HepG2 (cell line): ENCODE measurements around the gene MEIS3. TPM values are rescaled to one million over a fixed set of nuclear protein-coding genes. Genes with fewer than 3 reads are reported as not detected.

Experiments used
- ATAC-seq: fragments of 200-7000 bp; cut with Tn5 transposase; 3 replicates; pipeline ENCODE4 v1.9.1; 2020; ENCODE audit warnings: mild to moderate bottlenecking, moderate library complexity
- BruUV-seq: library from RNA; stranded (reverse); fragments of 400-500 nt; replicated peaks from 2 replicates; lab custom pipeline; 2021; lab: Mats Ljungman, UMichigan
- CTCF ChIA-PET: fragments of 300-600 bp; formaldehyde crosslinking; extraction: SDS; loops from one replicate; lab custom pipeline; 2021; ENCODE audit warnings: low total read pairs, inconsistent platforms, low intra/inter-chr PET ratio; lab: Yijun Ruan, JAX
- POLR2A ChIA-PET: fragments of 350-600 bp; sonication (Branson Sonifier 250); formaldehyde crosslinking; loops from one replicate; lab custom pipeline; 2020; ENCODE audit warnings: antibody characterized with exemption, inconsistent platforms; lab: Yijun Ruan, JAX
- DNase-seq: peaks from one replicate; pipeline ENCODE4 v3.0.0-alpha.2; 2015; ENCODE audit warnings: low spot score
- FAIRE-seq: peaks from 3 replicates; lab custom pipeline; 2011; peaks lifted over from hg19 to GRCh38; lab: Jason Lieb, UNC
- H2AFZ ChIP-seq: one replicate; pipeline ENCODE4 v1.6.1; 2011; ENCODE audit warnings: low read length, inconsistent platforms
- H3K27ac ChIP-seq: fragments of 300-600 bp; 3 replicates; pipeline ENCODE4 v1.8.0; 2011; ENCODE audit warnings: mixed run types, mild to moderate bottlenecking, mixed read lengths, low read length, inconsistent platforms; ENCODE audit not compliant: insufficient read depth; ENCODE audit errors: extremely low read length
- H3K27me3 ChIP-seq, 2 experiments: fragments of 200-600 bp in 1 of 2; 2 replicates in 1 of 2; 3 replicates in 1 of 2; pipeline versions ENCODE4 v1.6.0 to v1.8.0; 2011; ENCODE audit warnings: low read length in 2 of 2, mild to moderate bottlenecking in 2 of 2, moderate library complexity in 2 of 2, inconsistent platforms in 1 of 2; ENCODE audit not compliant: insufficient read depth in 2 of 2, control insufficient read depth in 1 of 2
- H3K36me3 ChIP-seq, 2 experiments: fragments of 200-600 bp in 1 of 2; replicated peaks in 1 of 2; 2 replicates in 1 of 2; 3 replicates in 1 of 2; pipeline versions ENCODE4 v1.5.1 to v1.8.0; 2011; ENCODE audit warnings: low read length in 2 of 2, inconsistent platforms in 1 of 2; ENCODE audit not compliant: insufficient read depth in 2 of 2, control insufficient read depth in 1 of 2
- H3K4me1 ChIP-seq: 2 replicates; pipeline ENCODE4 v1.5.1; 2012; ENCODE audit warnings: low read length, inconsistent platforms; ENCODE audit not compliant: insufficient read depth
- H3K4me2 ChIP-seq: 2 replicates; pipeline ENCODE4 v1.6.0; 2011; ENCODE audit warnings: low read depth, low read length, inconsistent platforms
- H3K4me3 ChIP-seq, 3 experiments: fragments of 200-600 bp in 1 of 3; sonication (generic), shearing (Covaris generic) in 1 of 3; replicated peaks in 1 of 3; 2 replicates each; pipeline ENCODE4 v1.5.1; 2011 to 2016; ENCODE audit warnings: low read length in 3 of 3, inconsistent platforms in 2 of 3, low read depth in 2 of 3, mild to moderate bottlenecking in 2 of 3, control low read depth in 1 of 3, mixed read lengths in 1 of 3; ENCODE audit not compliant: insufficient read depth in 1 of 3
- H3K79me2 ChIP-seq: one replicate; pipeline ENCODE4 v1.6.1; 2011; ENCODE audit warnings: low read length, inconsistent platforms; ENCODE audit not compliant: insufficient read depth
- H3K9ac ChIP-seq: 2 replicates; pipeline ENCODE4 v1.6.0; 2011; ENCODE audit warnings: mild to moderate bottlenecking, low read depth, low read length, inconsistent platforms; ENCODE audit not compliant: insufficient read depth
- H3K9me3 ChIP-seq: 2 replicates; pipeline ENCODE4 v1.5.1; 2012; ENCODE audit warnings: mild to moderate bottlenecking, low read length
- H4K20me1 ChIP-seq: 2 replicates; pipeline ENCODE4 v1.6.0; 2011; ENCODE audit warnings: inconsistent platforms, mild to moderate bottlenecking, low read length, moderate library complexity; ENCODE audit not compliant: insufficient read depth
- CCDC6 ChIP-seq: sonication (generic); formaldehyde crosslinking; IDR thresholded peaks from 2 replicates; pipeline ENCODE4 v1.8.1; 2022; ENCODE audit warnings: mild to moderate bottlenecking, missing genetic modification reagents, moderate library complexity
- FOXK1 ChIP-seq: sonication (generic); formaldehyde crosslinking; IDR thresholded peaks from 2 replicates; pipeline ENCODE4 v1.4.0; 2020; ENCODE audit warnings: low read depth, missing genetic modification reagents, borderline replicate concordance
- NCOR1 ChIP-seq: fragments of 200-600 bp; sonication (generic); IDR thresholded peaks from 2 replicates; pipeline ENCODE4 v1.7.0; 2017; ENCODE audit warnings: antibody characterized with exemption, low read length, borderline replicate concordance
- SRY ChIP-seq: sonication (generic); formaldehyde crosslinking; IDR thresholded peaks from 2 replicates; pipeline ENCODE4 v1.8.0; 2022; ENCODE audit warnings: mild to moderate bottlenecking, missing genetic modification reagents
- STAG1 ChIP-seq: sonication (generic); formaldehyde crosslinking; IDR thresholded peaks from 2 replicates; pipeline ENCODE4 v1.4.0; 2020; ENCODE audit warnings: missing genetic modification reagents
- ZNF367 ChIP-seq: sonication (generic); formaldehyde crosslinking; IDR thresholded peaks from 2 replicates; pipeline ENCODE4 v1.4.0; 2020; ENCODE audit warnings: missing genetic modification reagents, borderline replicate concordance
- WGBS: methylation state at CpG from one replicate; pipeline ENCODE4 v1.1.6; 2017; ENCODE audit warnings: low lambda C conversion rate; 5-methylcytosine and 5-hydroxymethylcytosine counted together
- in situ Hi-C: cut with HindIII; loops from 2 replicates; pipeline ENCODE4 v1.10.0; 2017; ENCODE audit warnings: low pct_unique_long_range_greater_than_20kb; ENCODE audit not compliant: extremely low pct_ligation_motif_present
- intact Hi-C: fragments of 100-400 bp; cut with micrococcal nuclease; formaldehyde crosslinking; loops from one replicate; pipeline ENCODE4 v1.10.0; 2022; ENCODE audit not compliant: unreplicated experiment
- polyA plus RNA-seq, 8 experiments: library from polyadenylated mRNA; depleted of rRNA in 3 of 8; stranded (reverse) in 7 of 8; unstranded in 1 of 8; fragments of >200 nt; fragmentation: Illumina TruSeq in 4 of 8; extraction: Trizol in 4 of 8; gene quantifications; 2 replicates each; pipeline versions ENCODE4 v1.2.1 to v1.2.3, GENCODE V29; 2011 to 2016; ENCODE audit warnings: low read depth in 4 of 8, missing spikeins in 1 of 8, mixed read lengths in 1 of 8; ENCODE audit not compliant: insufficient read depth in 1 of 8
- total RNA-seq, 5 experiments: library from RNA; depleted of rRNA; stranded (reverse); fragments of >200 nt; fragmentation: Illumina TruSeq; extraction: Trizol; gene quantifications; 2 replicates each; pipeline ENCODE4 v1.2.3, GENCODE V29; 2016; ENCODE audit warnings: low read depth in 1 of 5
- TF ChIP-seq, protein P1 (sequence below): sonication (generic); formaldehyde crosslinking; conservative IDR thresholded peaks from 2 replicates; pipeline ENCODE4 v1.5.0; 2020; ENCODE audit warnings: missing genetic modification reagents
- TF ChIP-seq, protein P2 (sequence below): sonication (generic); formaldehyde crosslinking; IDR thresholded peaks from 2 replicates; pipeline ENCODE4 v1.5.1; 2020; ENCODE audit warnings: missing genetic modification reagents, mild to moderate bottlenecking, borderline replicate concordance

The MEIS3 gene
- total and polyA plus RNA-seq, 2 of the 13 experiments (the other 11 are each of a cell fraction or from before 2014, with no cell fraction given) = 0.09 to 0.70 TPM

DNA sequence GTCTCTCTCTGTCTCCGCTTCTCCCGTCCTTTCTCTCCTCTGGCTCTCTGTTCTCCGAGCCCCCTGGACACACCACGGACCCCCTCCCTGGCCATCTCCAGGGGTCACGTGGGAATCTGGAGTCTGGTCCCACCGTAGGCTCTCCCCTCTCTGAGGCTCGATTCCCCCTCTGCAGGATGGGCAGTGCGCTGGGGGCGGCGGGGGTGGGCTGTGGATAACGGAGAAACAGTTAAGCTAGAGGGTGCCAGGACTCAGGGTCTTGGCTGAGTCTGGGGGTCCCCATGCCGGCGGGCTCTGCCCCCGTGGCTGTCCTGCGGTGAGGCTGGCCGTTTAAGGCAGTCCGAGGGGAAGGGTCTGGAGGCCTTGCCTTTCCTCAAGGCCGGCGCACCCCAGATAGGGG, 462 bp upstream of the MEIS3 start:
- no peaks in the 10 kb centered on the region for H3K4me1 ChIP-seq
- H3K27me3 ChIP-seq = peaks cover 17 to 77% of the 10 kb centered on the region in 2 experiments
- intact Hi-C loops = no loop called here
- TF ChIP-seq NCOR1 = no peak
- no peak for TF ChIP-seq ZNF367 (CRISPR knock-in tag)
- no peak for TF ChIP-seq FOXK1 (CRISPR knock-in tag)
- no peak for TF ChIP-seq STAG1 (CRISPR knock-in tag)
- TF ChIP-seq SRY (CRISPR knock-in tag) = no peak
- TF ChIP-seq, protein P1, sequence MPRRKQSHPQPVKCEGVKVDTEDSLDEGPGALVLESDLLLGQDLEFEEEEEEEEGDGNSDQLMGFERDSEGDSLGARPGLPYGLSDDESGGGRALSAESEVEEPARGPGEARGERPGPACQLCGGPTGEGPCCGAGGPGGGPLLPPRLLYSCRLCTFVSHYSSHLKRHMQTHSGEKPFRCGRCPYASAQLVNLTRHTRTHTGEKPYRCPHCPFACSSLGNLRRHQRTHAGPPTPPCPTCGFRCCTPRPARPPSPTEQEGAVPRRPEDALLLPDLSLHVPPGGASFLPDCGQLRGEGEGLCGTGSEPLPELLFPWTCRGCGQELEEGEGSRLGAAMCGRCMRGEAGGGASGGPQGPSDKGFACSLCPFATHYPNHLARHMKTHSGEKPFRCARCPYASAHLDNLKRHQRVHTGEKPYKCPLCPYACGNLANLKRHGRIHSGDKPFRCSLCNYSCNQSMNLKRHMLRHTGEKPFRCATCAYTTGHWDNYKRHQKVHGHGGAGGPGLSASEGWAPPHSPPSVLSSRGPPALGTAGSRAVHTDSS = no peak
- TF ChIP-seq CCDC6 = no peak
- TF ChIP-seq, protein P2, sequence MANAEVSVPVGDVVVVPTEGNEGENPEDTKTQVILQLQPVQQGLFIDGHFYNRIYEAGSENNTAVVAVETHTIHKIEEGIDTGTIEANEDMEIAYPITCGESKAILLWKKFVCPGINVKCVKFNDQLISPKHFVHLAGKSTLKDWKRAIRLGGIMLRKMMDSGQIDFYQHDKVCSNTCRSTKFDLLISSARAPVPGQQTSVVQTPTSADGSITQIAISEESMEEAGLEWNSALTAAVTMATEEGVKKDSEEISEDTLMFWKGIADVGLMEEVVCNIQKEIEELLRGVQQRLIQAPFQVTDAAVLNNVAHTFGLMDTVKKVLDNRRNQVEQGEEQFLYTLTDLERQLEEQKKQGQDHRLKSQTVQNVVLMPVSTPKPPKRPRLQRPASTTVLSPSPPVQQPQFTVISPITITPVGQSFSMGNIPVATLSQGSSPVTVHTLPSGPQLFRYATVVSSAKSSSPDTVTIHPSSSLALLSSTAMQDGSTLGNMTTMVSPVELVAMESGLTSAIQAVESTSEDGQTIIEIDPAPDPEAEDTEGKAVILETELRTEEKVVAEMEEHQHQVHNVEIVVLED (CRISPR knock-in tag) = no peak
- BruUV-seq = no TSS peak
- no peaks in the 10 kb centered on the region for H3K79me2 ChIP-seq
- H3K36me3 ChIP-seq = no peaks in the 10 kb centered on the region
- H3K9me3 ChIP-seq = no peaks in the 10 kb centered on the region
- ChIA-PET CTCF (no interaction called here), POLR2A (no interaction called here)
- H3K4me3 ChIP-seq = no peak overlapping the region
- FAIRE-seq (no peak), ATAC-seq (no peak), DNase-seq (no peak)
- H3K27ac ChIP-seq = no peak overlapping the region
- no peak overlapping the region for H3K9ac ChIP-seq
- WGBS = 27% methylated on average over 19 of the region's 19 CpGs
- H2AFZ ChIP-seq = no peak overlapping the region
- H3K4me2 ChIP-seq = no peak overlapping the region
- in situ Hi-C loops = loop anchor here (10.0 kb wide), 1 partner anchor 125 kb away; no protein-coding TSS in a partner anchor
- peaks cover 8% of the 10 kb centered on the region; the same call in 1 of the 2 replicates for H4K20me1 ChIP-seq
